K562 (cell line): Measurements from ENCODE around the gene MPZL1. TPM values are rescaled to one million over a fixed set of nuclear protein-coding genes. Genes with fewer than 3 reads are reported as not detected.
A peak's percentile ranks its signal among the peaks of the same experiment; 100 is the strongest.

Experiments
- ARID4B ChIP-seq: sonication (generic); formaldehyde crosslinking; IDR thresholded peaks from 2 replicates; pipeline ENCODE4 v1.8.0; 2022; ENCODE audit warnings: mild to moderate bottlenecking, missing genetic modification reagents
- BACH1 ChIP-seq: fragments of 200-800 bp; sonication (Bioruptor generic); IDR thresholded peaks from 2 replicates; pipeline ENCODE4 v1.6.1; 2016; ENCODE audit warnings: missing genetic modification characterization, missing compliant biosample characterization
- CTBP1 ChIP-seq: fragments of 450-650 bp; IDR thresholded peaks from 2 replicates; pipeline ENCODE4 v1.6.1; 2016; ENCODE audit warnings: borderline replicate concordance
- NFE2L1 ChIP-seq: fragments of 450-650 bp; IDR thresholded peaks from 2 replicates; pipeline ENCODE4 v1.6.1; 2016; ENCODE audit warnings: missing genetic modification characterization, low read depth, mild to moderate bottlenecking, missing compliant biosample characterization, moderate library complexity, borderline replicate concordance
- NR2F6 ChIP-seq: fragments of 450-650 bp; formaldehyde crosslinking; IDR thresholded peaks from 2 replicates; pipeline ENCODE4 v1.4.0; 2020; ENCODE audit warnings: mild to moderate bottlenecking
- SMAD3 ChIP-seq: fragments of 450-650 bp; formaldehyde crosslinking; conservative IDR thresholded peaks from 2 replicates; pipeline ENCODE4 v1.4.0; 2020; ENCODE audit warnings: mild to moderate bottlenecking
- SOX6 ChIP-seq: fragments of 450-650 bp; IDR thresholded peaks from 2 replicates; pipeline ENCODE4 v1.6.1; 2014; ENCODE audit warnings: mild to moderate bottlenecking
- TCFL5 ChIP-seq: fragments of 250-450 bp; sonication (Bioruptor Pico); conservative IDR thresholded peaks from 2 replicates; pipeline ENCODE4 v1.6.1; 2021; ENCODE audit warnings: mild to moderate bottlenecking, moderate library complexity, matching md5 sums
- U2AF2 ChIP-seq: fragments of 200-400 bp; formaldehyde crosslinking; optimal IDR thresholded peaks from 2 replicates; pipeline ENCODE3; 2017; ENCODE audit warnings: low read depth, mild to moderate bottlenecking, low read length
- polyA plus RNA-seq, 8 experiments: library from polyadenylated mRNA; depleted of rRNA in 4 of 8; stranded (reverse) in 5 of 8; unstranded in 3 of 8; fragments of >200 nt; fragmentation: Nextera tagmentation in 2 of 8; fragmentation: Illumina TruSeq in 1 of 8; extraction: Ambion mirVana in 2 of 8; extraction: Trizol in 1 of 8; gene quantifications; 2 replicates each; pipeline versions ENCODE4 v1.2.1 to v1.2.3, GENCODE V29; 2011 to 2014; ENCODE audit warnings: inconsistent platforms in 1 of 8, missing spikeins in 1 of 8
- total RNA-seq, 7 experiments: library from RNA; depleted of rRNA in 6 of 7; stranded (reverse); fragments of >200 nt in 6 of 7; fragmentation: Illumina TruSeq in 2 of 7; extraction: Trizol in 2 of 7; gene quantifications; 2 replicates each; pipeline versions ENCODE4 v1.2.1 to v1.2.3, GENCODE V29; 2011 to 2021; ENCODE audit warnings: low replicate concordance in 1 of 7

MPZL1 gene
- total and polyA plus RNA-seq, 9 of the 15 experiments (the other 6 are each of a cell fraction or from before 2014, with no cell fraction given): 14.5 to 153 (median 66.5) TPM

- TF ChIP-seq ARID4B (CRISPR knock-in tag) (peak; percentile 62; the same call in 1 of the 2 replicates), BACH1 (tag) (peak; percentile 97), SMAD3 (peak; percentile 87; the same call in 1 of the 2 replicates), NR2F6 (peak; percentile 36; the same call in 1 of the 2 replicates), SOX6 (peak; percentile 83), CTBP1 (peak; percentile 97), TCFL5 (CRISPR knock-in tag) (0 out of 2 replicates have a peak, but pooled peaks have one; percentile 39), NFE2L1 (peak; percentile 97), U2AF2 (no peak)
Measured at GRCh38 chr1:167819849-167820683, 98.3 kb downstream of the MPZL1 start (continued).
